Liver (tissue), 3 donors: ENCODE results near the gene LSAMP.

Source experiments
- TAF1 ChIP-seq: conservative IDR thresholded peaks from 2 replicates; pipeline ENCODE4 v1.6.1; 2016; ENCODE audit warnings: antibody characterized with exemption, mild to moderate bottlenecking
- TF ChIP-seq, protein P1 (sequence below): fragments of 150-350 bp; IDR thresholded peaks from 2 replicates; pipeline ENCODE4 v1.5.1; 2017; ENCODE audit warnings: improper control_type of control experiment, low read depth, low read length; ENCODE audit not compliant: missing input control
- TF ChIP-seq, protein P2 (sequence below): IDR thresholded peaks from 2 replicates; pipeline ENCODE4 v1.6.1; 2016; ENCODE audit warnings: antibody characterized with exemption, mild to moderate bottlenecking
- donor health status: healthy.
- donor health status: healthy.

DNA sequence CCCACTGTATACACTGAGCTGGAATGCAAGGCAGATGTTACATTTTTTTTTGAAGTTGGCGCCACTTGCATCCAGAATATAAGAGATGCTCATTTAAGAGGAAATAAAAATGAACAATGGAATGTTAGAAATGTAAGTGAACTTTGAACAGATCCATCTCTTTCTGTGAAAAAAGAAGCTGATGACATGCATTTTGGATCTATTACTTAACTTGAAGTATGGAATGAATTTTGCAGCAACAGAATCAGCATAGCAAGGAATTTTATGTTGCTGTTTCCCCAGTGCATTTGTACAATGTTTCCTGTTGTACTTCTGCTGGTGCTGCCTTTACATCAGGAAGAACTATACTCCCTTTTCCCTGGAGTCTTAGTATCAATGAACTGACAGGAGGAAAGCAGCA is 178.2 kb downstream of the LSAMP start:
- no peak for TF ChIP-seq TAF1
- TF ChIP-seq, protein P1, sequence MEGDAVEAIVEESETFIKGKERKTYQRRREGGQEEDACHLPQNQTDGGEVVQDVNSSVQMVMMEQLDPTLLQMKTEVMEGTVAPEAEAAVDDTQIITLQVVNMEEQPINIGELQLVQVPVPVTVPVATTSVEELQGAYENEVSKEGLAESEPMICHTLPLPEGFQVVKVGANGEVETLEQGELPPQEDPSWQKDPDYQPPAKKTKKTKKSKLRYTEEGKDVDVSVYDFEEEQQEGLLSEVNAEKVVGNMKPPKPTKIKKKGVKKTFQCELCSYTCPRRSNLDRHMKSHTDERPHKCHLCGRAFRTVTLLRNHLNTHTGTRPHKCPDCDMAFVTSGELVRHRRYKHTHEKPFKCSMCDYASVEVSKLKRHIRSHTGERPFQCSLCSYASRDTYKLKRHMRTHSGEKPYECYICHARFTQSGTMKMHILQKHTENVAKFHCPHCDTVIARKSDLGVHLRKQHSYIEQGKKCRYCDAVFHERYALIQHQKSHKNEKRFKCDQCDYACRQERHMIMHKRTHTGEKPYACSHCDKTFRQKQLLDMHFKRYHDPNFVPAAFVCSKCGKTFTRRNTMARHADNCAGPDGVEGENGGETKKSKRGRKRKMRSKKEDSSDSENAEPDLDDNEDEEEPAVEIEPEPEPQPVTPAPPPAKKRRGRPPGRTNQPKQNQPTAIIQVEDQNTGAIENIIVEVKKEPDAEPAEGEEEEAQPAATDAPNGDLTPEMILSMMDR, result no peak
- TF ChIP-seq, protein P2, sequence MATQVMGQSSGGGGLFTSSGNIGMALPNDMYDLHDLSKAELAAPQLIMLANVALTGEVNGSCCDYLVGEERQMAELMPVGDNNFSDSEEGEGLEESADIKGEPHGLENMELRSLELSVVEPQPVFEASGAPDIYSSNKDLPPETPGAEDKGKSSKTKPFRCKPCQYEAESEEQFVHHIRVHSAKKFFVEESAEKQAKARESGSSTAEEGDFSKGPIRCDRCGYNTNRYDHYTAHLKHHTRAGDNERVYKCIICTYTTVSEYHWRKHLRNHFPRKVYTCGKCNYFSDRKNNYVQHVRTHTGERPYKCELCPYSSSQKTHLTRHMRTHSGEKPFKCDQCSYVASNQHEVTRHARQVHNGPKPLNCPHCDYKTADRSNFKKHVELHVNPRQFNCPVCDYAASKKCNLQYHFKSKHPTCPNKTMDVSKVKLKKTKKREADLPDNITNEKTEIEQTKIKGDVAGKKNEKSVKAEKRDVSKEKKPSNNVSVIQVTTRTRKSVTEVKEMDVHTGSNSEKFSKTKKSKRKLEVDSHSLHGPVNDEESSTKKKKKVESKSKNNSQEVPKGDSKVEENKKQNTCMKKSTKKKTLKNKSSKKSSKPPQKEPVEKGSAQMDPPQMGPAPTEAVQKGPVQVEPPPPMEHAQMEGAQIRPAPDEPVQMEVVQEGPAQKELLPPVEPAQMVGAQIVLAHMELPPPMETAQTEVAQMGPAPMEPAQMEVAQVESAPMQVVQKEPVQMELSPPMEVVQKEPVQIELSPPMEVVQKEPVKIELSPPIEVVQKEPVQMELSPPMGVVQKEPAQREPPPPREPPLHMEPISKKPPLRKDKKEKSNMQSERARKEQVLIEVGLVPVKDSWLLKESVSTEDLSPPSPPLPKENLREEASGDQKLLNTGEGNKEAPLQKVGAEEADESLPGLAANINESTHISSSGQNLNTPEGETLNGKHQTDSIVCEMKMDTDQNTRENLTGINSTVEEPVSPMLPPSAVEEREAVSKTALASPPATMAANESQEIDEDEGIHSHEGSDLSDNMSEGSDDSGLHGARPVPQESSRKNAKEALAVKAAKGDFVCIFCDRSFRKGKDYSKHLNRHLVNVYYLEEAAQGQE, result no peak
